Caki2 (cell line): ENCODE data around the gene SRMS. TPM values are rescaled to one million over a fixed set of nuclear protein-coding genes. Genes with fewer than 3 reads are reported as not detected.
"Not testable (repeated sequence)": the region's sequence is repeated elsewhere in the genome, so short reads cannot be mapped to it uniquely, and the experiment has no call there.

Experiments used
- DNase-seq: peaks from one replicate; pipeline ENCODE4 v3.0.0-alpha.2; 2015; ENCODE audit warnings: low read depth
- in situ Hi-C: cut with HindIII; loops from 2 replicates; pipeline ENCODE4 v1.10.0; 2016; ENCODE audit warnings: low sequenced_read_pairs, low pct_unique_long_range_greater_than_20kb, mixed read lengths
- total RNA-seq: library from RNA; depleted of rRNA; stranded (reverse); fragments of >200 nt; shearing (Covaris generic); gene quantifications from 2 replicates; pipeline ENCODE4 v1.2.3, GENCODE V29; 2014; ENCODE audit warnings: low replicate concordance

SRMS gene
- total RNA-seq, 1 experiment from 2014 or later, result not detected

DNA sequence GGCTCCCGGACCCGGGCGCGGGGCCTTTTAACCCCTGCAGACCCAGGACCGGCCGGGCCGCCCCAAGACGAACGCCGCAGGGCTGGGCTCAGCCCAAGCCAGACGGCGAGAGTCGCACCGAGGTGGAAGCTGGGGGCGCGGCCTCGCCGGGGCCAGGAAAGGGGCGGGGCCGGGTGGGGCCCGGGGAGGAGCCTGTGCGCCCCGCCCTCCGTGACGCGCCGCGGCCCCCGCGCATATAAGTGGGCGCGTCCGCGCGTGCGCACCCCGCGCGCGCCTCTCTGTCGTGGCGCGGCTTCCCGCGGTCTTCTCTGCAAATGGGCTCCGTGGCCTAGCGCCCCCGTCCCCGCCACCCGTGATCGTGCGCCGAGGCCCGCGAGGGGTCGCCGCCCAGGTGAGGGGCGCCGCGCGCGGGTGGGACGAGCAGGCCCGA is 27.0 kb downstream of the SRMS start, which contains the start of gene PPDPF:
Gene PPDPF (plus strand): TSS at position 262 of the 430 bp plus-strand sequence. CDS start 544 bp downstream, outside the sequence.
- peak; percentile 70 for DNase-seq
- in situ Hi-C loops, result no loop called here

- peak; percentile 72 for DNase-seq
- in situ Hi-C loops, result no loop called here
Observed at GRCh38 chr20:63519668-63520503, 27.7 kb downstream of the SRMS start.

DNA sequence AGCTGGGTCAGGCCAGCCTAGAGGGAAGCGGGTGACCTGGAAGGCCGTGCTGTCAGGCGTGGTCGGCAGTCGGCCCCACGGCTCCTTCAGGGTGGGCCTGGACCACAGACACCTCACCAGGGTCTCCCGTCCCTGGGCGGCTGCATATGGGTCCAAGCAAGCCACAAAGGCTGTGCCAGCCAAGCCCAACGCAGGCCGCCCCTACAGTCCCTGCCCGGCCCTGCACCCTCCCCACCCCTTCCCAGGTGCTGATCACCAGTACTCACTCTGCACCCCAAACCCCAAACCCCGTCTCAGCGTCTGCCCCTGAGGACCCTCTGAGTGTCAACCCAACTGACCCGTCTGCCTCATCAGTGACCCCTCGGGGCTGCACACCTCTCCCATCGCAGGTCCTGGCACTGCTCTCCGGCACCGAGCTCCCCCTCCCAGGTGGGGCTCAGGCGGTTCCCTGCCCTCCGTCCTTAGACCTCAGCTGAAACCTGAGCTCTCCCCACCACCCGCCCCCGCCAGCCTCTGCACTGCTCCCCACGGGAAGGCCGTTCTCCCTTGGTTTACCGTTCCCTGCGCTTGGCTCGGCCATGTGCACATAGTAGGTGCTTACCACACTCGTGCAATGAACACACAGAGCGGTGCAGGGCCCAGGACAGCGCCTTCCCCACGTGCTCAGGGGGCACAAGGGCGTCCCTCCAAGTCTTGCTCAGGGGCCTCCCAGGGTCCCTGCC is 28.4 kb downstream of the SRMS start:
- in situ Hi-C loops, result no loop called here

DNA sequence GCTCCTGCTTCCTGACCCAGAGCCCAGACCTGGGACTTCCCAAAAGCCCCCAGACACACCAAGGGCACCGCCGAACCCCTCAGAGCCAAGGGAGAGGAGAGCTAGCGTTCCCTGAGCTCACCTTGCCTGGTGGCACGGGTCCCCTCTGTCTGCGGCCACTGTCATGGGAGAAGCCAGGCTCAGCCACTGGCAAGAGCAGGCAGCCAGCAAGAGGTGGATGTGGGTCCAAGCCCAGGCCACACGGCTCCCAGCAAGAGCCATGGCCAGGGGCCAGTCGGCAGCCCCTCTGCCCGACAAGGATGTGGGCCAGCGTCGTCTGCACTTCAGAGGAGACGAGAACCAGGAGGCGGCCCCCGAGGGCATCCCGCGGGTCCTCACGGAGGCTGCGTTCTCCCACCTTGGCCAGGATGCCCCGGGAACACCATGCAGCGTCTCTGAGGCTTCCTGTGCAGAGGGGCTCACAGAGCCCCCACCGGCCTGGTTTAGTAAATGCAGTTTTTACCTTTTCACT is 29.1 kb downstream of the SRMS start:
- in situ Hi-C loops, result no loop called here
- DNase-seq, result no peak

More for the DNA sequence above, 28.4 kb downstream of the SRMS start:
- no peak for DNase-seq

- in situ Hi-C loops, result no loop called here
- DNase-seq, result no peak
Observed at GRCh38 chr20:63517376-63518309, 29.9 kb downstream of the SRMS start.

GRCh38 chr20:63514520-63514919 is 33.0 kb downstream of the SRMS start:
- DNase-seq, in situ Hi-C loops: not testable (repeated sequence)

DNA sequence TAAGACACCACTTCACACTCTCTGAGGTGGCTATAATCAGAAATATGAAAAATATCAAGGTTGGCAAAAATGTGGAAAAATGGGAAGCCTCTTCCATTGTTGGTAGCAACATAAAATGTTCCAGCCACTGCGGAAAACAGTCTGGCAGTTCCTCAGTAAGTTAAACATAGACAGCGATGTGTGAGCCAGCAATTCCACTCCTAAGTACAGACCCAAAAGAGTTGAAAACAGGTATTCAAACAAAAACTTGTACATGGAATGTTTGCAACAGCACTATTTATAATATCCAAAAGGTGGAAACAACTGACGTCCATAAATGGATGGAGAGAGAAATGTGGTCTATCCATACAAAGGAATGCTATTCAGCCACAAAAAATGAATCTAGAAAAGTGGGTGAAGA is 34.3 kb downstream of the SRMS start:
- in situ Hi-C loops, result no loop called here
- DNase-seq, result no peak

DNA sequence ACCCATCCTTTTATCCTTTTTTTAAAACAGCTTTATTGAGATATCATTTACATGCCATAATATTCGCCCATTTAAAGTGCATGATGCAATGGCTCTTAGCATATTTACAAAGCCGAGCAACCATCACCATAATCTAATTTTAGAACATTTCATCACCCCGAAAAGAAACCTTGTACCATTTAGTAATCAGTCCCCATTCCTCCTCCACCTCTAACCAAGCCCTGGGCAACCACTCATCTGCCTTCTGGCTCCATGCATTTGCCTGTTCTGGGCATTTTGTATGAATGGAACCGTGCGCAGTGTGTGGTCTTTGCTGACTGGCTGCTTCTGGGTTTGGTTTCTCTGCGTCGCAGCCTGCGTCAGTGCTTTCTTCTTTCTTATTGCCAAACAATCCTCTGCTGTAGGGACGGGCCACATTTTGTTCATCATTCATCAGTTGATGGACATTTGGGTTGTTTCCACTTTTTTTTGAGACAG is 38.4 kb downstream of the SRMS start:
- in situ Hi-C loops, result no loop called here
- no peak for DNase-seq

- in situ Hi-C loops, result no loop called here
- DNase-seq, result no peak
Observed at GRCh38 chr20:63508072-63508768, 39.3 kb downstream of the SRMS start.

DNA sequence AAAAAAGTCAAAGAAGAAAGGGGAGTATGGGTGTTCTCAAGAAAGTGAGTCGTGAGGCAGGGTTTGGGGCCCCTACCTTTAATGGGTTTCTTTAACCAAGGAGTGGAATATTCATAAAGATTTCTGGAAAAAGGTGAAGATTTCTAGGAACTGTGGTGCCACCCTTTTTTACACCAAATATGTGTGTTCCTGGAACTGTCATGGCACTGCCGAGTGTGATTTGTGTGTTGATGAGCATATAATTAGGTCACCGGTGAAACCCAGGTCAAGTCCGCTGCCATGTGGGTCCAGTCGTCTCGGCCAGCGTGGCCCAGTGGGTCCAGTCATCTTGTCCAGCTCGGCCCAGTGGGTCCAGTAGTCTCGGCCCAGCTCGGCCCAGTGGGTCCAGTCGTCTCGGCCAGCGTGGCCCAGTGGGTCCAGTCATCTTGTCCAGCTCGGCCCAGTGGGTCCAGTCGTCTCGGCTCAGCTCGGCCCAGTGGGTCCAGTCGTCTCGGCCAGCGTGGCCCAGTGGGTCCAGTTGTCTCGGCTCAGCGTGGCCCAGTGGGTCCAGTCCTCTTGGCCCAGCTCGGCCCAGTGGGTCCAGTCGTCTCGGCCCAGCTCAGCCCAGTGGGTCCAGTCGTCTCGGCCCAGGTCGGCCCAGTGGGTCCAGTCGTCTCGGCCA is 40.3 kb downstream of the SRMS start:
- DNase-seq, result no peak
- in situ Hi-C loops, result no loop called here

DNA sequence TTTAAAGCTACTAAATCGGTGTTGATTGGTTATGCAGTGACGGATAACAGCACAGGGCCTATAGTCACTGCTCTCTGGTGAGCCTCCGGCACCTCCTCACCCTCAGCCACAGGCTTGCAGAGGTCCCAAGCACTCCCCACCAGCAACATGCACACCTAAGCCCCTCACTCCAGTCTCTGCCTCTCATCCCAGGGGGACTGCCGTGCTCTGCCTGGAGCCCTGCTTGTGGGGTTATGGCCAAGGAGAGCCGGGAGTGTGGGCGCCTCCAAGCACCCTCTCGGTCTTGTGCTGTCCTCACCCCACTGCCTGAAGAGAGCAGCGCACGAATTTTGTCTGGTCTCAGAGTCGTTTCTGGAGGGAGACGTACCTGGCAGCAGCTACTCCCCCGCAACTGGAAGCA is 41.8 kb downstream of the SRMS start:
- in situ Hi-C loops, result no loop called here
- no peak for DNase-seq

DNA sequence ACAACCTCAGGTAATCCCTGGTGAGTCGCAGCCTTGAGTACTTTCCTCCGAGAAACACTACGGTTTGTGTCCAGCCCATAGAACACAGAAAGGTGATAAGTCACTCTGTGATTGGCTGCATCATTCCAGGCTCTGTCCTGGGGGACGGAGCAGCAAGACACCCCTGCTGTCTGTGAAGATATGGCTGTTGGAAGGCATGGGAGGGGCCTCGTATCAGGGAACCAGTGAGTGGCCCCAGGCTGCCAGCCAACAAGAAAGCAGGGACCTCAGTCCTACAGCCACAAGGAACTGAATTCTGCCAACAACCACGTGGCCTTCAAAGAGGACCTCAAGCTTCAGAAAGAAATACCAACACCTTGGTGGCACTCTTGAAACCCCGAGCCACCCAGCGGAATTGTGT is 42.3 kb downstream of the SRMS start:
- DNase-seq, result no peak
- in situ Hi-C loops, result no loop called here

DNA sequence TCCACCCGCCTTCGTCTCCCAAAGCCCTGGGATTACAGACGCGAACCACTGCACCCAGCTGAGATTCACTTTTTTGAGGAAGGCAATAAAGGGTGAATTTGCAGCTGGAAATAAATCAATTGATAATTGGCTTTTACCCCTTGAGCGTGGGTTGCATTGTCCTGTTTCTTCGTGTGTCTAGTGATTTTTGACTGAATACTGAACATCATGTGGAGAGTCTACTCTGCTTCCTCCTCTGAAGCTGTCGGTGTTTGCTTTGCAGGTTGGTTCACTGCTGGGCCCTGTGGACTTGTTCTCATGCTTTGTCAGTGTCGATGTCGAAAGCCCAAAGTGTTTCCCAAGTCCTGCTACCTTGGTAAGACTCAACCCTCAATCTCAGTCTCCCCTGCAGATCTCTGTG is 42.9 kb downstream of the SRMS start:
- in situ Hi-C loops, result no loop called here
- no peak for DNase-seq

DNA sequence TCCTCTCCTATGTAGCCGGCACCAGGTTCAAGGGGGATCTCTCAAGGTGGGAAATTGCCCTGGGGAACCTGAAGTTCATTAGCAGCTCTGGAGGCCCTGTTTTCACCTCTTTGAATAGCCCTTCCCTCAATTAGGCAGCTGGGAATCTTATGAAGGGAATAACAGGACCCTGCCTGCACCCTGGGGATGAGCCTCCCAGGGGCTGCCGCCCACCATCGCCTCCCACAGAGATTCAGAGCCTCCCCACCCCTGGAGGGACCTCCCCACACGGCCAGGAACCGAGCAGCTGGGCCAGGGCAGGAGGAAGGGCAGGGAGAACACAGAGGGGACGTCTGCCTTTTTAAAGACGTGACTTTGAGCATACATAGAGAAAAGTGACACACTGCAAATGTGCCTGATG is 44.0 kb downstream of the SRMS start:
- in situ Hi-C loops, result no loop called here
- no peak for DNase-seq

- in situ Hi-C loops, result no loop called here
- DNase-seq, result no peak
Observed at GRCh38 chr20:63502671-63503172, 44.8 kb downstream of the SRMS start.

GRCh38 chr20:63501818-63502670 is 45.5 kb downstream of the SRMS start:
- DNase-seq, result no peak
- in situ Hi-C loops, result no loop called here
